ENCODE measurements around the gene BEST1.
A peak's percentile ranks its signal among the peaks of the same experiment; 100 is the strongest.
"Not testable (repeated sequence)": the region's sequence is repeated elsewhere in the genome, so short reads cannot be mapped to it uniquely, and the experiment has no call there.

Gene BEST1

GRCh38 chr11:61949169-61950034 lies 749 bp upstream of the BEST1 start:
- peak; percentile 99 for DNase-seq (ENCODE audit: low spot score)

DNA sequence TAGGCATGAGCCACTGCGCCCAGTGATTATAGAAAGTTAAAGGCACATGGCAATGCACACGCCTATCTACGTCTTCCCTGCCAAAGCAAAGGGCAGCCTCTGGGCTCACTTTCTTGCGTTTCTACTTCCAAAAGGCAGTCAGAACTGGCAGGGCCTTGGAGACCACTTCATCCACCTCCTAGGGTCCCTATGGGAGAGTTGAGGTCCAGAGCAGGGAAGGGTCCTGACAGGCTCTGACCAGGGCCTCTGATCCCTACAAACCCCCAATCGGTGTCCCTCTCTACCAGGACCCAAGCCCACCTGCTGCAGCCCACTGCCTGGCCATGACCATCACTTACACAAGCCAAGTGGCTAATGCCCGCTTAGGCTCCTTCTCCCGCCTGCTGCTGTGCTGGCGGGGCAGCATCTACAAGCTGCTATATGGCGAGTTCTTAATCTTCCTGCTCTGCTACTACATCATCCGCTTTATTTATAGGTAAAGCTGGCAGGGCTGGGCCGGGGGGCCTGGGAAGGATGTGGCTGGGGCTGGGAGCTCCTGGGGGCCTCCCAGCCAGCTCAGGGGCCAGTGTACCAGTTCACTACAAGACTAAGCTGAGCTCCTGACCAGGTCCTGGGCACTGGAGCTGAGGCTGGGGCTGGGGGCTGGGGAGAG lies 1.5 kb downstream of the BEST1 start:
- no peak for DNase-seq (ENCODE audit: low spot score)

- no peak for DNase-seq (ENCODE audit: low spot score)
These were observed 2.7 kb downstream of the BEST1 start for GRCh38 chr11:61952882-61953281.

DNA sequence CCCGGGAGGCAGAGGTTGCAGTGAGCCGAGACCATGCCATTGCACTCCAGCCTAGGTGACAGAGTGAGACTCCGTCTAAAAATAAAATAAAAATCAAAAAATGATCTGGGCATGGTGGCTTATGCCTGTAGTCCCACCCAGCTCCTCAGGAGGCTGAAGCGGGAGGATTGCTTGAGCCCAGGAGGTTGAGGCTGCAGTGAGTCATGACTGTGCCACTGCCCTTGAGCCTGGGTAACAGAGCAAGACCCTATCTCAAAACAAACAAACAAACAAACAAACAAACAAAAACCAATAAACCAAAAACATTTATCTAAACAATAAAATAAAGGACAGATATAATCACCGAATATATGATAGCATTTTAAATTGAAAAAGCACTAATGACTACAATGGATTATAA lies 3.5 kb downstream of the BEST1 start:
- not testable (repeated sequence) for DNase-seq (ENCODE audit: low spot score)

DNA sequence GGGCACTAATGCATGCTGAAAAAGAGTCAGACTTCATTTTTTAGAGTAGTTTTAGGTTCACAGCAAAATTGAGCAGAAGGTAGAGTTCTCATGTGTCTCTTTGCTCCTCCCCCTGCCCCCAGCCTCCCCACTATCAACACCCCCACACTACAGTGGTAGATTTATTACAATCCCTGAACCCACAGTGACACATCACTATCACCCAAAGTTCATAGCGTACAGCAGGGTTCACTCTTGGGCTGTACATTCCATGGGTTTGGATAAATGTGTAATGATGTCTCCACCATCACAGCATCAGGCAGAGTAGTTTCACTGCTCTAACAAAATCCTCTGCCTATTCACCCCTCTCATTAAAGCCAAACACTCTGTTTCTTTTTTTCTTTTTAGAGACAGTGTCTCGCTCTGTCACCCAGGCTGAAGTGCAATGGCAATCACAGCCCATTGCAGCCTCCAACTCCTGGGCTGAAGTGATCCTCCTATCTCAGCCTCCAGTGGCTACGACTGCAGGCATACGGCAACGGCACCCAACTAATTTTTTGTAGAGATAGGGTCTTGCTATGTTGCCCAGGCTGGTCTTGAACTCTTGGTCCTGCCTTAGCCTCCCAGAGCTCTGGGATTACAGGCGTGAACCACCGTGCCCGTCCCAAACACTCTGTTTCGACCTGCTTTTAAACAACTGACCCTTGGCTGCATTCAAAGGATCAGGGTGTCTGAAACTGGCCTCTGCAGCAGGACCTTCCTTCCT lies 4.1 kb downstream of the BEST1 start:
- DNase-seq (ENCODE audit: low spot score), result no peak

GRCh38 chr11:61954851-61955421 lies 4.8 kb downstream of the BEST1 start:
- peak; percentile 71 for DNase-seq (ENCODE audit: low spot score)

GRCh38 chr11:61955422-61956135 lies 5.4 kb downstream of the BEST1 start:
- no peak for DNase-seq (ENCODE audit: low spot score)

GRCh38 chr11:61956191-61957020 lies 6.3 kb downstream of the BEST1 start:
- no peak for DNase-seq (ENCODE audit: low spot score)

GRCh38 chr11:61957021-61957770 lies 7.0 kb downstream of the BEST1 start:
- no peak for DNase-seq (ENCODE audit: low spot score)

DNA sequence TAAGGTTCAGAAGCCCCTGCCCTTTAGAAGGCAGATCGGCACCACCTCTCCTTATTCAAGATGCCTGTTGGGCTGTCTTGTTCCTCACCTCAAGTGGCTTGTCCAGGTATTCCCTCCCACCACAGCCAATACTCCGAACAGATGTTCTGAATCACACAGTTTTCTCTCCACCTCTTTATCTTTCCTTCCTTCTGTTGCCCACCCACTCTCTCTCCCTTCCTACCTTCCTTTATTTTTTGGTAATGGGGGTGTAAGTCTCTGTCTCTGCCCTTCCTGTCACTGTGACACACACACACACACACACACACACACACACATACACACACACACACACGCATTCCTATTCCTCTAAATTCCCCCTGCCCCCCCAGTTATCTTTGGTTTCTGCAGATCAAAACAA lies 8.4 kb downstream of the BEST1 start:
- DNase-seq (ENCODE audit: low spot score), result no peak

DNA sequence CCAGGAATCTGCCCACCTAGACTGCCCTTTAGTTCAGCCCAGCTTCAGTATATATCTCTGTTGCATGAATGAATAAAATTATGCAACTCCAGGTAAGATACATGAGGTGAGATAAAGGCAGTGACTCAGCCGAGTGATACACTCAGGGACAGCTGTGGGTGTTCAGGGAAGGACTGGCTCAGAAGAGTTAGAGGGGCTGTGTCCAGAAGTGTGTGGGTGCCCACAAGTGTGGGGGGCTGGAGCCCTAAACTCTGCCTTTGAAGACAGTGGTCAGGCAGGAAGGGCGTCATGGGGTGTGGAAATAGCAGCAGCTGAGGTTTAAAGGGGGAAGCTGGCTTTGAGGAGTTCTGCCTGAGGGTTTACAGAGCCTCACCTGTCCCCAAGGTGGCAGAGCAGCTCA lies 9.0 kb downstream of the BEST1 start:
- DNase-seq (ENCODE audit: low spot score), result no peak

DNA sequence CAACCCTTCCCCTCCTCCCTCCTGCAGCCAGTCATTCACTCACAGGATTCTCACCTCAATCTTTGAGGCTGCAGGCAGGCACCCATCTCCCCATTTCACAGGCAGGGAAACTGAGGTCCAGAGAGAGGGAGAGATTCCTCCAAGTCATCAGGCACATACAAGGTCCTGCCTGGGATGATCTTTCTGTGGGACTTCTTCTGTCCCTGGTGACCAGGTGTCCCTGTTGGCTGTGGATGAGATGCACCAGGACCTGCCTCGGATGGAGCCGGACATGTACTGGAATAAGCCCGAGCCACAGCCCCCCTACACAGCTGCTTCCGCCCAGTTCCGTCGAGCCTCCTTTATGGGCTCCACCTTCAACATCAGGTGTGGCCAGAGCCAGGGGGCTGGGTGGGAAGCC lies 9.5 kb downstream of the BEST1 start:
- DNase-seq (ENCODE audit: low spot score), result no peak

DNA sequence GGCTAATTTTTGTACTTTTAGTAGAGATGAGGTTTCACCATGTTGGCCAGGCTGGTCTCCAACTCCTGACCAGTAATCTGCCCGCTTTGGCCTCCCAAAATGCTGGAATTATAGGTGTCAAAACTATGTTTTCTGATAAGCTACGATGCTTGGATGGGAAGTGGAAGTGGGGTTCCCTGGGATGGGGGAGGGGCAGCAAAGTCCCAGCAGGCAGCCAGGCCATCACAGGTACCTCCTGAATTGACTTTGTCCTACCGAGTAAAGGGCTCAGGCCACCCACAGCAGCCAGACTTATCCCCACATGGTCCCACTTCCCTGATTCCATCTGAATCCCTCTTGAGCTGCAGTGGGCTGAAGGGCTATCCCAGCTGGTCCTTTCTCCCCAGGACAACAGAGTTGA lies 10.4 kb downstream of the BEST1 start:
- DNase-seq (ENCODE audit: low spot score), result no peak

DNA sequence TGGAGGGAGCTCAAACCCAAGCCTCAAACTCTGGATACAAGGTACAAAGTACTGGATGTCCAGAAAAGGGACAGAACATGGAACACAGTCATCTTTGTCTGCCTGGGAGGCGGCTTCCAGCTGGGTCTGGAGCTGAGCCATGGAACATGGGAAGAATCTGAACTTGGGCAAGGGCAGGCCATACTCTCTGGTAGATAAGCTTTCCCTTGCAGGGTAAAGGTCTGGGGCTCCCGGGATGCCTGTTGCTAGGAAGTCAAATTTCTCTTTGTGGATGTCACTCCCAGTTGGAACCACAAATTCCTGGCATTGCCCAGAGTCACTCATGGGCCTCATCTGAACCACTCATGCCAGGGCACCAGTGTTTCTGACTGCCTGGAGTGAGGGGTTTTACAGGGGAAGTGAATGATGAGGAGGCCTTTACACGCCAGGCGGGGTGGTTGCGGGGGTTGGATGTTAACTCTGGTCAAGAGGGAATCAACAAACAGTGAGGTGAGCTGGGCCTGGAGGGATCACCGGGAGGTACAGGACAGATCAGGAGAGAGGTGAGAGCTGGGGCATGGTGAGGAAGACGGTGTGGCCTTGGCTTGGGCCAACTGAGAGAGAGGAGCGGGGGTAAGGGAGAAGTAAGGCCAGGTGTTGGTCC lies 11.5 kb downstream of the BEST1 start:
- DNase-seq (ENCODE audit: low spot score), result peak; percentile 89

DNA sequence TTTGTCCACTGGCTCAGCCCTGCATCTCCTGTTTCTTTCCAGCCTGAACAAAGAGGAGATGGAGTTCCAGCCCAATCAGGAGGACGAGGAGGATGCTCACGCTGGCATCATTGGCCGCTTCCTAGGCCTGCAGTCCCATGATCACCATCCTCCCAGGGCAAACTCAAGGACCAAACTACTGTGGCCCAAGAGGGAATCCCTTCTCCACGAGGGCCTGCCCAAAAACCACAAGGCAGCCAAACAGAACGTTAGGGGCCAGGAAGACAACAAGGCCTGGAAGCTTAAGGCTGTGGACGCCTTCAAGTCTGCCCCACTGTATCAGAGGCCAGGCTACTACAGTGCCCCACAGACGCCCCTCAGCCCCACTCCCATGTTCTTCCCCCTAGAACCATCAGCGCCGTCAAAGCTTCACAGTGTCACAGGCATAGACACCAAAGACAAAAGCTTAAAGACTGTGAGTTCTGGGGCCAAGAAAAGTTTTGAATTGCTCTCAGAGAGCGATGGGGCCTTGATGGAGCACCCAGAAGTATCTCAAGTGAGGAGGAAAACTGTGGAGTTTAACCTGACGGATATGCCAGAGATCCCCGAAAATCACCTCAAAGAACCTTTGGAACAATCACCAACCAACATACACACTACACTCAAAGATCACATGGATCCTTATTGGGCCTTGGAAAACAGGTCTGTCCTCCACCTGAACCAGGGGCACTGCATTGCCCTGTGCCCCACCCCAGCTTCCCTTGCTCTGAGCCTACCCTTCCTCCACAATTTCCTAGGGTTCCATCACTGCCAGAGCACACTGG lies 12.3 kb downstream of the BEST1 start:
- no peak for DNase-seq (ENCODE audit: low spot score)

- no peak for DNase-seq (ENCODE audit: low spot score)
These were observed 12.8 kb downstream of the BEST1 start for GRCh38 chr11:61963016-61963281.

DNA sequence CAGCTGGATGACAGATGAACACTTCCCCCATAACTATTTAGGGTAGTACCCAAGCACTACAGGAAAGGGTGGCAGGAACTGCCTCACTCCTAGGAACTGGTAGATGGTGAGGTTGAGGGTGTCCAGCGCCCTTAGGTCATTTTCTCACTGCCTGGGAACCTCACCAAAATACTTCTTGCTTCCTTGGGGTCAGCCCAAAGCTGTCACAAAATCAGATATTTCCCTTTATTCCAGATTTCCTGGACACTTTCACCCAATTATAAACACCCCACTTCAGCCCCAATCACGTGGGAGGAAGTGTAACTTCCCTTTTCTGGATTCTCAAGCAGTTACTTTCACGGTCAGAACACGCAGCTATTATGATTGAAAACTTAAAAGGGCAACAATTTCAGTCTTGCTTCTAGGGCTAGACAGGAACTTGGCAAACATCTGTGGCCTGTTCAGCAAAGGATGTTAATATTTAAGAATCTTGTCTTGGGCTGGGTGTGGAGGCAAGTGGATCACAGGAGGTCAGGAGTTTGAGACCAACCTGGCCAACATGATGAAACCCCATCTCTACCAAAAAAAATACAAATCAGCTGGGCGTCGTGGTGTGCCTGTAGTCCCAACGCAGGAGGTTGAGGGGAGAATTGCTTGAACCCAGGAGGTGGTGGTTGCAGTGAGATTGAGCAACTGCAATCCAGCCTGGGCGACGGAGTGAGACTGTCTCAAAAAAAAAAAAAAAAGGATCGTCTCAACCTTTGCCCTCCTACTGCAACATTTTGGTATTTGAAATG lies 13.3 kb downstream of the BEST1 start:
- peak; percentile 60 for DNase-seq (ENCODE audit: low spot score)

- DNase-seq (ENCODE audit: low spot score), result no peak
These were observed 14.0 kb downstream of the BEST1 start for GRCh38 chr11:61964058-61964665.
